HFFc6 (cell line): ENCODE results near the gene PGLYRP3. TPM values are rescaled to one million over a fixed set of nuclear protein-coding genes. Genes with fewer than 3 reads are reported as not detected.

Experiments used
- DNase-seq: peaks from one replicate; pipeline ENCODE4 v3.0.0-alpha.2; 2018
- H3K27ac Mint-ChIP-seq: 2 replicates; pipeline ENCODE4 v1.8.0; 2020; ENCODE audit warnings: mild to moderate bottlenecking, mixed read lengths
- H3K27me3 Mint-ChIP-seq: 2 replicates; pipeline ENCODE4 v1.8.0; 2021; ENCODE audit warnings: mild to moderate bottlenecking, moderate library complexity, mixed read lengths; ENCODE audit not compliant: insufficient read depth
- H3K36me3 Mint-ChIP-seq: 2 replicates; pipeline ENCODE4 v1.8.0; 2021; ENCODE audit warnings: low read depth, mixed read lengths
- H3K4me1 Mint-ChIP-seq: 2 replicates; pipeline ENCODE4 v1.8.0; 2020; ENCODE audit warnings: low read depth, mixed read lengths
- H3K4me3 Mint-ChIP-seq: 2 replicates; pipeline ENCODE4 v1.8.0; 2020; ENCODE audit warnings: mild to moderate bottlenecking, moderate library complexity, mixed read lengths
- H3K9me3 Mint-ChIP-seq: 2 replicates; pipeline ENCODE4 v1.8.0; 2020; ENCODE audit warnings: mild to moderate bottlenecking, mixed read lengths
- total RNA-seq, 6 experiments: library from RNA; stranded (reverse); fragmentation: NEBNext Ultra II Directional; extraction: Animal tissue kit (Norgen Biotek cat#: 25700); gene quantifications; 2 replicates in 1 of 6; 3 replicates in 5 of 6; pipeline ENCODE4 v1.2.3, GENCODE V29; 2021
- TF ChIP-seq, protein P1 (sequence below): fragments of 200-600 bp; sonication (generic); IDR thresholded peaks from 2 replicates; pipeline ENCODE4 v1.5.0; 2021; ENCODE audit warnings: antibody characterized with exemption, mild to moderate bottlenecking

The PGLYRP3 gene
- total RNA-seq, 6 experiments from 2014 or later = not detected

DNA sequence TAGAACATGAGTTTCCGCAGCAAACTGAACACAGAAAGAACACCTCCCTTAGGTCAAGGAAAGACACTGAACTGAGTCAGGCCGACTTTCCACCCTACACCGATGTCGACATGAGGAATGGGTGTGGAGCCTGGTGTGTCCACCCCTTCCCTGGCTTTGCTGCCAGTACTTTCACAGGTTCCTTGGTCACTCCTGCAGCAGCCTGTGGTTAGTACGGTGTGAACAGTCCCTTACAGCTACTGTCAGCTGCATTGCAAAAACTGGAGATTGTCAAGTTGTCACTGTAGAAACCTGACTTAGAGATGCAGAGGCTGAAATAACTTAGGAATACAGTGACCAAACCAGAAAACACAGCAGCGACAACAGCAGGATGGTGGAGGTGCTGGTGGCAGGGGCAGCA is 7.1 kb downstream of the PGLYRP3 start:
- no peaks in the 10 kb centered on the region for H3K36me3 Mint-ChIP-seq
- no peaks in the 10 kb centered on the region for H3K9me3 Mint-ChIP-seq
- H3K27me3 Mint-ChIP-seq = peaks cover 23% of the 10 kb centered on the region
- H3K4me1 Mint-ChIP-seq = no peaks in the 10 kb centered on the region
- DNase-seq = no peak
- no peak overlapping the region for H3K4me3 Mint-ChIP-seq
- TF ChIP-seq, protein P1, sequence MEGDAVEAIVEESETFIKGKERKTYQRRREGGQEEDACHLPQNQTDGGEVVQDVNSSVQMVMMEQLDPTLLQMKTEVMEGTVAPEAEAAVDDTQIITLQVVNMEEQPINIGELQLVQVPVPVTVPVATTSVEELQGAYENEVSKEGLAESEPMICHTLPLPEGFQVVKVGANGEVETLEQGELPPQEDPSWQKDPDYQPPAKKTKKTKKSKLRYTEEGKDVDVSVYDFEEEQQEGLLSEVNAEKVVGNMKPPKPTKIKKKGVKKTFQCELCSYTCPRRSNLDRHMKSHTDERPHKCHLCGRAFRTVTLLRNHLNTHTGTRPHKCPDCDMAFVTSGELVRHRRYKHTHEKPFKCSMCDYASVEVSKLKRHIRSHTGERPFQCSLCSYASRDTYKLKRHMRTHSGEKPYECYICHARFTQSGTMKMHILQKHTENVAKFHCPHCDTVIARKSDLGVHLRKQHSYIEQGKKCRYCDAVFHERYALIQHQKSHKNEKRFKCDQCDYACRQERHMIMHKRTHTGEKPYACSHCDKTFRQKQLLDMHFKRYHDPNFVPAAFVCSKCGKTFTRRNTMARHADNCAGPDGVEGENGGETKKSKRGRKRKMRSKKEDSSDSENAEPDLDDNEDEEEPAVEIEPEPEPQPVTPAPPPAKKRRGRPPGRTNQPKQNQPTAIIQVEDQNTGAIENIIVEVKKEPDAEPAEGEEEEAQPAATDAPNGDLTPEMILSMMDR = no peak
- no peak overlapping the region for H3K27ac Mint-ChIP-seq

DNA sequence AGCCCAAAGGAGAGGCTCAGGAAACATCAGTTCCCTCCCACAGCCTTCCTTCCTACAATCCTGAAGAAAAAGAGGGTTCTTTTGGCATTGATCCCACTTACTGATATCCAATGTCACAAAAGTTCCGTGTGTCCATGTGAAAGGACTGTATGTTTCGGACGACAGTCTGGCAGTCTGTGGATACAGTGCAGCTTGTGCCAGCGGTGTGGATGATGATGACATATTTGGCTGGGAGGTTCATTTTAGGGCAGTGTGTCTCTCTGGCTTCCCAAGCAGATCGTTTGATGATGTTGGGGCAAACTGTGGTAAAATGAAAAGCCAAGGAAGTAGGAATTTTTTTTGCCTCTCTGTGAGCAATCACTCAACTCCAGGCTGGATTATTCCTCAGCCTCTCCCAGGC is 10.4 kb downstream of the PGLYRP3 start:
- H3K27me3 Mint-ChIP-seq = peaks cover 25% of the 10 kb centered on the region
- H3K4me1 Mint-ChIP-seq = no peaks in the 10 kb centered on the region
- no peaks in the 10 kb centered on the region for H3K9me3 Mint-ChIP-seq
- TF ChIP-seq, protein P1 = no peak
- no peak overlapping the region for H3K4me3 Mint-ChIP-seq
- H3K27ac Mint-ChIP-seq = no peak overlapping the region
- H3K36me3 Mint-ChIP-seq = no peaks in the 10 kb centered on the region
- DNase-seq = no peak

DNA sequence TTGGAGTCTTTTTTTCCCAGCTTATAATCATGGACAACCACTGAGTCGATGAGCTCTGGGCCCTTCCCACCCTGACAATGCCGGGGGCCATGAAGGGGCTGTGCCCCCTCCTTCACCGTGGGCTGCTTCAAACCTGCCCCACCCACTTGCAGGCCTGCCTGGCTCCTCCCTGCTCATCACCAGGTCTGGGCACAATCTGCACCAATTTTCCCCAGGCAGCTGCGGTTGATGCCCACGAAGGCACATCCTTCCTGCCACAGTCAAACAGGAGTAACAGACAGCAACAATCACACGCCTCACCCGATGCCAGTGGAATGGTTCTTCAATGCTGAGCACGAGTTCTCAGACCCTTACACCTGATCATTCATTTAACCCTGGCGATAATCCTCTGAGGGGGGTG is 18.9 kb downstream of the PGLYRP3 start:
- DNase-seq = no peak
- TF ChIP-seq, protein P1 = no peak
- Mint-ChIP-seq H3K36me3 (no peaks in the 10 kb centered on the region), H3K27ac (no peak overlapping the region), H3K9me3 (no peaks in the 10 kb centered on the region), H3K4me1 (no peaks in the 10 kb centered on the region), H3K4me3 (no peak overlapping the region), H3K27me3 (peaks cover 14% of the 10 kb centered on the region)

DNA sequence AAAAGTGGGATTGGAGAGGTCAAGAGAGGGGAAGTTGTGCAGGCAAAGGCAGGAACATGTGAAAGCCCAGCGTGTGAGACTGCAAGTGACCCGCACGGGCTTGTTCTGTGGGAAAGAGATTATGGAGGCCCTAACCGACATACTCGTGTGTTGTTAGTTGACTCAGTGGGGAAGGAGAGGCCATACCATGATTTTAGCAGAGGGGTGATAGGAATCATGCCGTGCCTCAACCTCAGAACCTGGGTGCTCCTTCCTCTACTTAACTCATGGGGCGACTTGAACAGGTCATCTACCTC is 19.3 kb downstream of the PGLYRP3 start:
- TF ChIP-seq, protein P1 = no peak
- Mint-ChIP-seq H3K27me3 (peaks cover 14% of the 10 kb centered on the region), H3K9me3 (no peaks in the 10 kb centered on the region)

DNA sequence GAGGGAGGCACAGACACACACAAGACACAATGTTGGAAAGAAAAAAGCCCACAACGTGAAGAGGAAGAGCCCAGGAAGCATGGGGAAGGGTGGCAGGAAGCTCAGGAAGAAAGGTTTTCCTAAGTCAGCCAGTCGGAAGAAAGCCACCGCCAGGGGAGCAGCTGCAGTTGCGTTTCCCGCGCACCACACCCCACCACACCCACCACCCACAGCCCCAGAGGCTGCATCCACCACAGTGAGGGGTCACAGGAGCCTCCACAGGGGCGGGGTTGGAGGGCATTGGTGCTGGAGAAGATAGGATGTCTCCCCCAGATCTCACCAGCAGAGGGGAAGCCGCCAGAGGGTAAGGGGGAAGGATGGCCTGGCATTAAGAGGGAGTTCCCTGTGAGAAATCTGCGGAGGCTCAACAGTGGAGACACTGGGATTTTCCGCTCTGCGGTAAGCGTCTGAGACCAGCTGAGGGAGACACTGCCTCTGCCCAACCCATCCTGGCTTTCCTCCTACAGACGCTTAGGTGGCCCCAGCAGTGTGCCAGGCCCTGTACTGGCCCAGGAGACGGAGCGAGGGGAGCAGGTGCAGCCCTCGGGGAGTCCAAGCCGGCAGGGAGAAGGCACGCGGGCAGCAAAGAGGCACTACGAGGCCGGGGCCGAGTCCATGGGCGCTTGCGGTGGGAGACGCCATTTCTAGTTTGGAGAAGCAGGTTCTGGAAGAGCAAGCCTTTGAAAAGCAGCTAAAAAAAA is 19.8 kb downstream of the PGLYRP3 start:
- TF ChIP-seq, protein P1 = no peak
- no peaks in the 10 kb centered on the region for H3K36me3 Mint-ChIP-seq
- no peaks in the 10 kb centered on the region for H3K9me3 Mint-ChIP-seq
- peaks cover 14% of the 10 kb centered on the region for H3K27me3 Mint-ChIP-seq
- DNase-seq = no peak
- no peaks in the 10 kb centered on the region for H3K4me1 Mint-ChIP-seq
- no peak overlapping the region for H3K27ac Mint-ChIP-seq
- H3K4me3 Mint-ChIP-seq = no peak overlapping the region

More for the DNA sequence above, 19.3 kb downstream of the PGLYRP3 start:
- Mint-ChIP-seq H3K4me1 (no peaks in the 10 kb centered on the region), H3K36me3 (no peaks in the 10 kb centered on the region), H3K27ac (no peak overlapping the region), H3K4me3 (no peak overlapping the region)
- DNase-seq = no peak

DNA sequence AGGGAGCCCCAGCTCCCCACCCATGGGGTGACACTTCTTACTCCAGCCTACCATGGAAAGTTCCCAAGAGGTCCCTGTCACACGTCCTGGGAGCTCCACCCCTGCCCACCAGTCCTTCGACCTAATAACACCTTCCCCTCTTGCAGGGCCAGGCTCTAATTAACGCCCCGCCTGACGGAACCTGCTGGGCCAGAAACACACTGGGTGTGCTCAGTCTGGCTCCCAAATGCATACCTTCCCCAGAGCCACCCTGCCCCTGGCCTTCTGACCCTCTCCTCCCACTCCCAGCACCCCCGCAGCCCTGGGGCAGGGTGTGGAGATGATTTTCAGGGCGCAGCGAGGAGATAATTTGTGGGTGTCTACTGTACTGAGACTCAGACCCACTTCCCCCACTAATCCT is 20.6 kb downstream of the PGLYRP3 start:
- no peaks in the 10 kb centered on the region for H3K4me1 Mint-ChIP-seq

More for the DNA sequence above, 20.6 kb downstream of the PGLYRP3 start:
- TF ChIP-seq, protein P1 = no peak
- peaks cover 12% of the 10 kb centered on the region for H3K27me3 Mint-ChIP-seq
- H3K27ac Mint-ChIP-seq = no peak overlapping the region
- no peaks in the 10 kb centered on the region for H3K36me3 Mint-ChIP-seq
- H3K4me3 Mint-ChIP-seq = no peak overlapping the region
- H3K9me3 Mint-ChIP-seq = no peaks in the 10 kb centered on the region
- DNase-seq = no peak
